Fibroblast of the aortic adventitia (primary cell): Measurements from ENCODE around the gene TALDO1. TPM values are rescaled to one million over a fixed set of nuclear protein-coding genes. Genes with fewer than 3 reads are reported as not detected.

Source experiments
- DNase-seq: peaks from one replicate; pipeline ENCODE4 v3.0.0-alpha.2; 2010; ENCODE audit warnings: low read depth
- H3K4me3 ChIP-seq: 2 replicates; pipeline ENCODE4 v1.5.1; 2011; ENCODE audit warnings: low read depth, mild to moderate bottlenecking, control low read depth, low read length, moderate library complexity
- CTCF ChIP-seq: IDR thresholded peaks from 2 replicates; pipeline ENCODE4 v1.5.1; 2011; ENCODE audit warnings: mild to moderate bottlenecking, low read length, control low read depth, inconsistent platforms; ENCODE audit not compliant: insufficient read depth
- total RNA-seq: library from RNA; depleted of rRNA; stranded (reverse); fragments of >200 nt; gene quantifications from 2 replicates; pipeline ENCODE4 v1.2.3, GENCODE V29; 2012; ENCODE audit warnings: low replicate concordance

Gene TALDO1
- total RNA-seq, 1 donor = 146 TPM

- DNase-seq = no peak
These were observed 23.7 kb downstream of the TALDO1 start for GRCh38 chr11:770642-771616.

GRCh38 chr11:771617-772204 lies 24.4 kb downstream of the TALDO1 start:
- TF ChIP-seq CTCF = no peak
- no peak overlapping the region for H3K4me3 ChIP-seq
- no peak for DNase-seq

More at GRCh38 chr11:770642-771616, 23.7 kb downstream of the TALDO1 start:
- no peak for TF ChIP-seq CTCF
- H3K4me3 ChIP-seq = no peak overlapping the region

GRCh38 chr11:772429-773390 lies 25.4 kb downstream of the TALDO1 start:
- H3K4me3 ChIP-seq = no peak overlapping the region
- no peak for TF ChIP-seq CTCF
- DNase-seq = no peak

GRCh38 chr11:773425-773824 lies 26.2 kb downstream of the TALDO1 start:
- TF ChIP-seq CTCF = no peak
- H3K4me3 ChIP-seq = no peak overlapping the region
- DNase-seq = no peak

- TF ChIP-seq CTCF = no peak
- no peak for DNase-seq
These were observed 26.6 kb downstream of the TALDO1 start for GRCh38 chr11:773830-774229.

GRCh38 chr11:774873-775592 lies 27.8 kb downstream of the TALDO1 start:
- no peak for TF ChIP-seq CTCF
- peak; percentile 49 for DNase-seq
- peak overlapping the region; percentile 48 for H3K4me3 ChIP-seq

More at GRCh38 chr11:773830-774229, 26.6 kb downstream of the TALDO1 start:
- no peak overlapping the region for H3K4me3 ChIP-seq
